Forelimb muscle (tissue), 1 donor: ENCODE results near the gene ELOVL6. TPM values are rescaled to one million over a fixed set of nuclear protein-coding genes. Genes with fewer than 3 reads are reported as not detected.
"Not testable (repeated sequence)": the region's sequence is repeated elsewhere in the genome, so short reads cannot be mapped to it uniquely, and the experiment has no call there.

Experiments
- DNase-seq: peaks from one replicate; pipeline ENCODE4 v3.0.0-alpha.2; 2013; ENCODE audit warnings: low read depth
- polyA plus RNA-seq: library from polyadenylated mRNA; unstranded; fragments of 120-200 nt; gene quantifications from one replicate; pipeline ENCODE4 v1.2.1, GENCODE V29; 2013; ENCODE audit not compliant: insufficient read length

ELOVL6 gene
- polyA plus RNA-seq, 1 donor: 6.1 TPM

DNA sequence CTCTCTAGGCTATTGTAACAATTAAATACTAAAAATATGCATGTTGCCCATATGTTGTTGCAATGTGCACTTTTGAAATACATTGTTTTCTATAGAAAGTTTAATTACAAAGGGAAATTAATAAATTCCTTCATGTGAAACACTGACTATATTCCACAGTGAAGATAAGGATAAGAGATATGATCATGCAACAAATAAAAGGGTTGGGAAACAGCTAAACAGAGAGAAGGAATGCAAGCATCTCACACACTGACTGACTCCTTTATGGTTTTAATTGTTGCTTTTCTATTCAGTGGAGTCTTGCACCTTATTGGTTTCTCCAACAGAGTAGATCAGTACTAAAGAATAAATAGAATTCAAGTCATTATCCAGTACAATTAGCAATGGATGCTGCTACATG is 37.8 kb downstream of the ELOVL6 start:
- DNase-seq: no peak

- DNase-seq: no peak
Observed at GRCh38 chr4:110159541-110159940, 38.9 kb downstream of the ELOVL6 start.

GRCh38 chr4:110157580-110157979 is 40.8 kb downstream of the ELOVL6 start:
- no peak for DNase-seq

DNA sequence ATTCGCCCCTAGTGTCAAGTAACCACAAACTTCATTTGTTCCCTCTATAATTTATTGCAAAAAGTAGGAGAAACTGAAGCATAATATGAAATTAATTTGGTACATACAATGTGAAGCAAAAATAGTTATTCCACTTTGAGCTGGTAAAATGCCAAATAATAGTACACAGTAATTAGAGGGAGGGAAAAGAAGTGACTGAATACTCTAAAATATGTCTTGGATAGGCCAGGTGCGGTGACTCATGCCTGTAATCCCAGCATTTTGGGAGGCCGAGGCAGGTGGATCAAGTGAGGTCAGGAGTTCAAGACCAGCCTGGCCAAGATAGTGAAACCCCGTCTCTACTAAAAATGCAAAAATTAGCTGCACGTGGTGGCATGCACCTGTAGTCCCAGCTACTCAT is 41.2 kb downstream of the ELOVL6 start:
- not testable (repeated sequence) for DNase-seq

- DNase-seq: no peak
Observed at GRCh38 chr4:110156442-110156841, 42.0 kb downstream of the ELOVL6 start.

DNA sequence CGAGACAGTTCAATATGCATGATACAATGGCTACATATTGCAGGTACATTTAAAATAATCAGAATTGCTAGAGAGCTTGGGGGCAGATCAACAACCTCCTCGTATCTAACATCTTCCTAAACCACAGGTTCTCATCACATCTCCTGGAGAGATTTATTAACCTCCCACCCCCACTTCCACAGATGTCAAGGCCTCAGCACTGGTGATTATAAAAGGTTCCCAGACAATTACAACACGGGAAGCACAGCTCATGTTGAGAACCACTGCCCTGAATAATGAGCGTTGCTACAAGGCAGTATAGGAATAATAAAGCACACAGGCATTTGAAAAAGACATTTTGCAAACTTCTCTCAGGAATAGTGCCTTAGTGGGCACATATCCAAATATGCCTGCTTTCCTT is 42.8 kb downstream of the ELOVL6 start:
- DNase-seq: no peak

- DNase-seq: no peak
Observed at GRCh38 chr4:110154582-110154981, 43.8 kb downstream of the ELOVL6 start.

- no peak for DNase-seq
Observed at GRCh38 chr4:110152386-110152785, 46.0 kb downstream of the ELOVL6 start.

DNA sequence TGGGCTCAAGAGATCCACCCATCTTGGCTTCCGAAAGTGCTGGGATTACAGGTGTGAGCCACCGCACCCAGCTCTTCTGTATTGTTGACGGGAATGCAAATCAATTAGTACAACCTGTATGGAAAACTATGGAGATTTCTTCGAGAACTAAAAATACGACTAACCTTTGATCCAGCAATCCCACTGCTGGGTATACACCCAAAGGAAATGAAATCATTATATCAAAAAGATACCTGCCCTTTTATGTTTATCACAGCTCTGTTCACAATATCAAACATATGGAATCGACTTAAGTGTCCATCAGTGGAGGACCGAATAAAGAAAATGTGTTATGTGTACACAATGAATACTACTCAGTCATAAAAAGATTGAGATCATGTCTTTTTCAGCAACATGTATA is 49.3 kb downstream of the ELOVL6 start:
- DNase-seq: no peak

- DNase-seq: no peak
Observed at GRCh38 chr4:110142461-110142860, 56.0 kb downstream of the ELOVL6 start.

DNA sequence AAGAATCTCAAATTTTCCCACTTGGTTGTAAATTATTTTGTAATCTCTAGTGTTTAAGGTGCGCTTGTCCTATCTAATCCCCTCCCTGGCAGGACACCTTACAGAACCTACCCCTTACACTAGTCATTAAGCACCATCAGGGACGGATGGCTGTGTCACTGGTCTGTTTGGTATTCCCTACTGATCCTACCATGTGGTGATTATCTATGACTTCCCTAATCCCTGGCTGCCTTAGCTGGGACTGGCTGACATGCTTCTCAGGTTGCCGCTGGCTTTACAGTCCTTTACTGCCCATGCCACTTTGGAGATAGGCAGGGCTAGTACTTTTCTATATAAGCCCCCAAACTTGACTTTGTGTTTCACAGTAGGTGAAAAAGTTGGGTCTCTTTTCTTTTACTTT is 58.6 kb downstream of the ELOVL6 start:
- no peak for DNase-seq

GRCh38 chr4:110139111-110139510 is 59.3 kb downstream of the ELOVL6 start:
- DNase-seq: peak; percentile 84

DNA sequence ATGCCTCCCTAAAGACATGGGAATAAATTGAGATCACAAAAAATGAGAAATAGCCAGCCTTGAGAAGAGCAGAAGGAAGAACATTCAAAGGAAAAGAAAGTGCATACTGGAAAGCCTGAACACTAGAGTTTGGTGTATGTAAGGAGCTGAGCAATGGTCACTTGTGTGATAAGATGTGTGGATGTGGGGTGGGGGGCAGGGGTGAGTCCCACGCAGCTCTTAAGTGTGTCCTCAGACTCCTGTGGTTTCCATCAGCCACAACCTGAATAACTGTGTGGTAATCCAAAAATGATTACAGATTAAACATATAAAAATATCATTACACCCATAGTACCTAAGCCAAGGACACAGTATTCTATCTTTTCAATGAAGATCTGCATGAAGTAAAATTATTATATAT is 59.9 kb downstream of the ELOVL6 start:
- DNase-seq: no peak

DNA sequence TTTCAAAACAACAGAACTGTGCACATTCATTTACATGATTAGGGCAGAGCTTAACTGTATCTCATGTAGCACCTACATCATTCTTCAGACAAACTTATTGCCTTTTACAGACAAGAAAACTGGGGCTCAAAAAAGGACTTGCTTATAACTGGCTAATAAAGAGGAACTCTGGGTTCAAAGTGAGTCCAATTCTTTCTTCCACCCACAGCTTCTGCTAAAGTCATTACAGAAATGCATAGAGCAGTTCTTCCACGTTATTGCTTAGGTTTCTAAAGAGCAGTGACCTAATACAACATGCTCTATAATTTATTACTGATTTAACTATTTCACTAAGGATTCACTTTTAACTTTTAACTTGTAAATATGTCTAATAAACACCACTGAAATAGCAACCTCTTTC is 60.6 kb downstream of the ELOVL6 start:
- no peak for DNase-seq

DNA sequence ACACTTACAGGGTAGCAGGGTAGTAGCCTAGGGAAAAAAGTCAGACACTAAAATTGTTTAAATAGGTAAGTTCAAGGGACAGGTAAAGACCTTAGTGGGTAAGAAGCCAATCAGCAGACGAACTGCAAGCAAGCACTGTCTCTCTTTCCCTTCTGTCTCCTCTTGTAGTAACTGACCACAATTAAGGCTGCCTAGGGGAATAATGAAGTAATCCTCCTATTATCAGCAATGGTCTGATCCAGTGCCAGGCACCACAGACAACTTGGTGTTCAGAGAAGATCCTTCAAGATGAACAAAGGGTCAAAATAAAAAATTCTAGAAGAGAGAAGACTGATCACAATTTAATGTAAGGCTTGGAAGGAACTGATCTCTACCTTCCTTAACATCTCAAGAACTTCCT is 62.9 kb downstream of the ELOVL6 start:
- DNase-seq: no peak

DNA sequence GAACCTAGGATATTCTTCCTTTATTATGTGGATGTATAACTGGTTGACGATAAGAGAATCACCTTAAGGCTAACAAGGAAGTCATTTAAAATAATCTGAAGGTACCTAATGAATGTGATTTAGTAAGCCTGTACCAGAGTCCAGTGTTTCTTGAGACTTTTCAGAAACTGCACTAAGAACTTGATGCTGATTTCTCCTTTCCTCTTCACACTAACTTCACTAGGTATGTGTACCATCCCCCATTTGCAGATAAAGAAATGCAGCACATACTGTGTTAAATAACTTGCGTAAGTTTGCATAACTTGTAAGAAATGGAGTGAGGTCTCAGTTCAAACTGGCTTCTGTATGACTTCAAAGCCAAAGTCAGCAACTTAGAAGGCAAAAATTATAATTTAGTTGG is 63.3 kb downstream of the ELOVL6 start:
- no peak for DNase-seq

GRCh38 chr4:110134269-110134869 is 64.0 kb downstream of the ELOVL6 start:
- DNase-seq: no peak

- DNase-seq: no peak
Observed at GRCh38 chr4:110132816-110133719, 65.3 kb downstream of the ELOVL6 start.

DNA sequence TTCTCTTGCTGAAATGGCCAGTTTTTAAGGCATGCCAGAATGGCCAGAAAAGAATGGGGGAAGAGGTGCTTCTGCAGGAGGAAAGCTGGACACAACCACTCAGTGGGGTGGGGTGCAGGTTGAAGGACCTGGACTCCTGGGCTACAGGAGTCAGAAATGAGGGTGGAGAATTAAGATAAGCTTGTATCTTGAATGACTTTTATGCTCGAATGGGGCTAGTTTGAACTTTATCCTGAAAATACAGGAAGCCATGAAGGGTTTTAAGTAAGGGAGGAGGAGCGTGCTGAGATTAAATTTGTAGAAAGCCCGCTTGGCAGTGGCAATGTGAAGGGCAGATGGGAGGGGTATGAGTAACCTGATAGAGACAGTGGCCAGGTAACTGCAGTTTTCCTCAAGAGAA is 66.5 kb downstream of the ELOVL6 start:
- DNase-seq: no peak

GRCh38 chr4:110130576-110131358 is 67.6 kb downstream of the ELOVL6 start:
- no peak for DNase-seq

DNA sequence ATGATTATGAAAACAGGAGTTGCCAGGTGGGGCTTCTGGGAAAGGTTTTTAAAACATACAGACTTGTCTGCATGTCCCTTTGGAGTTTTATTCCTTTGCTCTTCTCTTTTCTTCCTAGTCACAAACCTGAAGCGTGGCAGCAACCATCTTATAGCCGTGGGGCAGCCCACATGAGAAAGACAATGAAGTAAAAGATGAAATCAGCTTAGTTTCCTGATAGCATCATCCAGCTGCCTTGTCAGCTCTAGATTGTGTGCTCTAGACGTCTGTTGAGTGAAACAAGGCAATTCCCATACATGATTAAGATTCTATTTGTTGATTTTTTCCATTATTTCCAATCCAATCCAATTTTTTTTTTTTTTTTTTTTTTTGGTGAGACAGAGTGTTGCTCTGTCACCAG is 68.9 kb downstream of the ELOVL6 start:
- no peak for DNase-seq

GRCh38 chr4:110128472-110128919 is 69.9 kb downstream of the ELOVL6 start:
- no peak for DNase-seq
